Endometrial microvascular endothelial cells (primary cell): ENCODE measurements around the gene ATP13A5. TPM values are rescaled to one million over a fixed set of nuclear protein-coding genes. Genes with fewer than 3 reads are reported as not detected.

Experiments
- in situ Hi-C: cut with HindIII; loops from 2 replicates; pipeline ENCODE4 v1.10.0; 2017; ENCODE audit warnings: low sequenced_read_pairs, low pct_unique_long_range_greater_than_20kb; ENCODE audit errors: inconsistent ontology term
- total RNA-seq: library from RNA; depleted of rRNA; stranded (reverse); fragments of >200 nt; gene quantifications from one replicate; pipeline ENCODE4 v1.2.3, GENCODE V29; 2015; ENCODE audit errors: inconsistent ontology term

ATP13A5 gene
- total RNA-seq, 1 donor from 2014 or later, result not detected

GRCh38 chr3:193225302-193226125, 153.0 kb downstream of the ATP13A5 start:
- in situ Hi-C loops, result no loop called here

Other genes starting within 250 kb of the ATP13A5 start
- gene PLAAT1, start 137.5 kb downstream of the ATP13A5 start, total RNA-seq, result not detected
- not detected for gene ATP13A4, start 176.1 kb upstream of the ATP13A5 start, total RNA-seq
- gene OPA1, start 214.5 kb upstream of the ATP13A5 start, total RNA-seq, result 37.5 TPM